Measurements from ENCODE around the gene LIPA.

GRCh38 chr10:89240519-89240918, 11.1 kb downstream of the LIPA start:
- no peak for TF ChIP-seq CTCF (IDR thresholded peaks at IDR 0.05 in 2 of 3, conservative IDR thresholded peaks at IDR 0.05 in 1 of 3; ENCODE audit: insufficient read depth in 2 of 3, low read depth in 1 of 3, low read length in 3 of 3)
- TF ChIP-seq SNAPC5 (CRISPR knock-in tag; IDR thresholded peaks at IDR 0.05): no peak
- TF ChIP-seq HMG20B (CRISPR knock-in tag; IDR thresholded peaks at IDR 0.05): no peak
- no peak for TF ChIP-seq TFAP4 (CRISPR knock-in tag; IDR thresholded peaks at IDR 0.05; ENCODE audit: borderline replicate concordance)
- TF ChIP-seq IRF2 (CRISPR knock-in tag; IDR thresholded peaks at IDR 0.05): no peak
- TF ChIP-seq RFX5 (IDR thresholded peaks at IDR 0.05; ENCODE audit: low read depth, low read length): no peak
- no peak for TF ChIP-seq CBFB (CRISPR knock-in tag; IDR thresholded peaks at IDR 0.05)

Measured in K562 (cell line).